Naive thymus-derived CD4-positive, alpha-beta T cell (primary cell): ENCODE results near the gene APLP1. TPM values are rescaled to one million over a fixed set of nuclear protein-coding genes. Genes with fewer than 3 reads are reported as not detected.

Source experiments
- ATAC-seq: fragments of 150-1000 bp; cut with Tn5 transposase; 2 replicates; pipeline ENCODE4 v1.10.0; 2021; ENCODE audit warnings: mild to moderate bottlenecking, moderate library complexity
- CTCF ChIA-PET: fragments of 350-600 bp; sonication (Branson Sonifier 250); formaldehyde crosslinking; loops from one replicate; lab custom pipeline; 2021; ENCODE audit warnings: antibody characterized with exemption; lab: Charles Lee
- POLR2A ChIA-PET: fragments of 350-600 bp; sonication (Branson Sonifier 250); formaldehyde crosslinking; loops from one replicate; lab custom pipeline; 2021; ENCODE audit warnings: antibody characterized with exemption, inconsistent platforms; lab: Charles Lee
- DNase-seq, 9 donors: peaks; one replicate each; pipeline versions ENCODE4 v3.0.0 to v3.0.0-alpha.2; 2020 to 2022; ENCODE audit warnings: mixed read lengths in 1 of 9
- H3K27ac ChIP-seq: one replicate; pipeline ENCODE4 v1.7.0; 2013; ENCODE audit warnings: mild to moderate bottlenecking, low read depth, low read length, moderate library complexity
- H3K27me3 ChIP-seq, 2 donors: one replicate each; pipeline ENCODE4 v1.7.0; 2013; ENCODE audit warnings: low read length in 2 of 2, mild to moderate bottlenecking in 2 of 2, moderate library complexity in 2 of 2; ENCODE audit not compliant: control insufficient read depth in 2 of 2, insufficient read depth in 2 of 2
- H3K36me3 ChIP-seq, 3 experiments: 1 replicate in 2 of 3; 2 replicates in 1 of 3; pipeline ENCODE4 v1.7.0; 2013; ENCODE audit warnings: low read length in 3 of 3, mild to moderate bottlenecking in 3 of 3, moderate library complexity in 1 of 3; ENCODE audit not compliant: insufficient read depth in 3 of 3, control insufficient read depth in 2 of 3
- H3K4me1 ChIP-seq, 2 donors: one replicate each; pipeline ENCODE4 v1.7.0; 2013; ENCODE audit warnings: low read length in 2 of 2, mild to moderate bottlenecking in 2 of 2, moderate library complexity in 1 of 2; ENCODE audit not compliant: control insufficient read depth in 2 of 2, insufficient read depth in 2 of 2
- H3K4me3 ChIP-seq: 2 replicates; pipeline ENCODE4 v1.7.0; 2013; ENCODE audit warnings: mild to moderate bottlenecking, low read length
- H3K9me3 ChIP-seq, 3 experiments: 1 replicate in 2 of 3; 2 replicates in 1 of 3; pipeline ENCODE4 v1.7.0; 2013; ENCODE audit warnings: low read length in 3 of 3; ENCODE audit not compliant: control insufficient read depth in 2 of 3
- H3K27ac Mint-ChIP-seq, 9 donors: one replicate each; pipeline ENCODE4 v1.8.0; 2020 to 2022; ENCODE audit warnings: mixed read lengths in 9 of 9, mild to moderate bottlenecking in 8 of 9, moderate library complexity in 5 of 9, inconsistent platforms in 2 of 9
- H3K27me3 Mint-ChIP-seq, 5 donors: one replicate each; pipeline ENCODE4 v1.8.0; 2021 to 2022; ENCODE audit warnings: mixed read lengths in 5 of 5, mild to moderate bottlenecking in 1 of 5
- H3K36me3 Mint-ChIP-seq, 5 donors: one replicate each; pipeline ENCODE4 v1.8.0; 2020 to 2022; ENCODE audit warnings: mixed read lengths in 5 of 5, mild to moderate bottlenecking in 3 of 5, inconsistent platforms in 1 of 5
- H3K4me1 Mint-ChIP-seq, 7 donors: one replicate each; pipeline ENCODE4 v1.8.0; 2020 to 2022; ENCODE audit warnings: mixed read lengths in 7 of 7, mild to moderate bottlenecking in 3 of 7, inconsistent platforms in 1 of 7
- H3K4me3 Mint-ChIP-seq, 10 donors: one replicate each; pipeline ENCODE4 v1.8.0; 2020 to 2022; ENCODE audit warnings: mild to moderate bottlenecking in 10 of 10, mixed read lengths in 10 of 10, moderate library complexity in 6 of 10, inconsistent platforms in 2 of 10
- H3K9me3 Mint-ChIP-seq, 11 donors: one replicate each; pipeline ENCODE4 v1.8.0; 2020 to 2022; ENCODE audit warnings: mixed read lengths in 11 of 11, mild to moderate bottlenecking in 4 of 11, inconsistent platforms in 1 of 11, moderate library complexity in 1 of 11
- intact Hi-C, 2 donors: fragments of 100-400 bp; cut with micrococcal nuclease; formaldehyde crosslinking; loops; one replicate each; pipeline ENCODE4 v1.15.1; 2023
- polyA plus RNA-seq, 2 donors: library from polyadenylated mRNA; unstranded; fragments of 300-500 nt; fragmentation: Illumina TruSeq; gene quantifications; one replicate each; pipeline ENCODE4 v1.2.3, GENCODE V29; 2021
- total RNA-seq, 6 experiments: library from RNA in 5 of 6; stranded (reverse) in 5 of 6; gene quantifications; 1 replicate in 5 of 6; 2 replicates in 1 of 6; pipeline ENCODE4 v1.2.3 and lab custom pipeline; 2021 to 2026

The APLP1 gene
- total and polyA plus RNA-seq, 7 experiments from 2014 or later: 2.4 TPM; not detected in 6

- Histone ChIP-seq H3K27ac (no peak overlapping the region), H3K9me3 (no peaks in the 10 kb centered on the region), H3K27me3 (peaks cover 0 to 9% of the 10 kb centered on the region in 2 donors), H3K4me1 (peaks cover 3 to 5% of the 10 kb centered on the region in 2 donors), H3K36me3 (no peaks in the 10 kb centered on the region), H3K4me3 (no peak overlapping the region)
- Mint-ChIP-seq H3K27ac (no peak overlapping the region), H3K4me1 (peaks cover 0 to 18% (median 8%) of the 10 kb centered on the region in 7 donors), H3K36me3 (peaks cover 0 to 4% (median 0%) of the 10 kb centered on the region in 5 donors), H3K4me3 (no peak overlapping the region), H3K27me3 (peaks cover 38 to 76% (median 49%) of the 10 kb centered on the region in 5 donors), H3K9me3 (no peaks in the 10 kb centered on the region)
- intact Hi-C loops: no loop called here
- POLR2A ChIA-PET: no interaction called here
- DNase-seq: no peak
- no peak for ATAC-seq
- CTCF ChIA-PET: no interaction called here
Observed at GRCh38 chr19:35859414-35859813, 9.0 kb upstream of the APLP1 start.

DNA sequence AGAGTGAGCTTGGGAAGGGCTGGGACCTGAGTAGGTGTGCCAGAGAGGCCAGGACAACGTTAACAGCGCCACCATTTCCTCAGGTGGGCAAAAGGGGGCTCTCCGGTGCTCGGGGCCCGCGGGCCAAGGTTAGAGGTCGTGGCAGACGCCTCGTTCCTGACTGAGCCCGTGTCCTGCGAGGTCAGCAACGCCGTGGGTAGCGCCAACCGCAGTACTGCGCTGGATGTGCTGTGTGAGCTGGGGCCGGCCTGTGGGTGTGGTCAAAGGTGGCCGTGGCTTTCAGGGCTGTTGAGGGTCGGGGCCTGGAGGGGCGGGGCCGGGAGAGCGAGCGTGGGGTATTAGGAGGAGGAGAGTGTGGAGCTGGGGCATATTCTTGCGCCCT lies 7.9 kb upstream of the APLP1 start:
- H3K4me1 ChIP-seq: peaks cover 3 to 5% of the 10 kb centered on the region in 2 donors
- Mint-ChIP-seq H3K9me3 (peaks cover 0 to 1% (median 0%) of the 10 kb centered on the region in 11 donors), H3K36me3 (peaks cover 0 to 3% (median 0%) of the 10 kb centered on the region in 5 donors), H3K4me3 (no peak overlapping the region), H3K27ac (no peak overlapping the region), H3K27me3 (peaks cover 30 to 73% (median 47%) of the 10 kb centered on the region in 5 donors), H3K4me1 (peaks cover 0 to 18% (median 8%) of the 10 kb centered on the region in 7 donors)
- H3K9me3 ChIP-seq: no peaks in the 10 kb centered on the region
- H3K27ac ChIP-seq: no peak overlapping the region
- ChIA-PET POLR2A (no interaction called here), CTCF (no interaction called here)
- ATAC-seq (no peak), DNase-seq (no peak)
- H3K27me3 ChIP-seq: peaks cover 0 to 6% of the 10 kb centered on the region in 2 donors
- H3K4me3 ChIP-seq: no peak overlapping the region
- intact Hi-C loops: no loop called here
- no peaks in the 10 kb centered on the region for H3K36me3 ChIP-seq

DNA sequence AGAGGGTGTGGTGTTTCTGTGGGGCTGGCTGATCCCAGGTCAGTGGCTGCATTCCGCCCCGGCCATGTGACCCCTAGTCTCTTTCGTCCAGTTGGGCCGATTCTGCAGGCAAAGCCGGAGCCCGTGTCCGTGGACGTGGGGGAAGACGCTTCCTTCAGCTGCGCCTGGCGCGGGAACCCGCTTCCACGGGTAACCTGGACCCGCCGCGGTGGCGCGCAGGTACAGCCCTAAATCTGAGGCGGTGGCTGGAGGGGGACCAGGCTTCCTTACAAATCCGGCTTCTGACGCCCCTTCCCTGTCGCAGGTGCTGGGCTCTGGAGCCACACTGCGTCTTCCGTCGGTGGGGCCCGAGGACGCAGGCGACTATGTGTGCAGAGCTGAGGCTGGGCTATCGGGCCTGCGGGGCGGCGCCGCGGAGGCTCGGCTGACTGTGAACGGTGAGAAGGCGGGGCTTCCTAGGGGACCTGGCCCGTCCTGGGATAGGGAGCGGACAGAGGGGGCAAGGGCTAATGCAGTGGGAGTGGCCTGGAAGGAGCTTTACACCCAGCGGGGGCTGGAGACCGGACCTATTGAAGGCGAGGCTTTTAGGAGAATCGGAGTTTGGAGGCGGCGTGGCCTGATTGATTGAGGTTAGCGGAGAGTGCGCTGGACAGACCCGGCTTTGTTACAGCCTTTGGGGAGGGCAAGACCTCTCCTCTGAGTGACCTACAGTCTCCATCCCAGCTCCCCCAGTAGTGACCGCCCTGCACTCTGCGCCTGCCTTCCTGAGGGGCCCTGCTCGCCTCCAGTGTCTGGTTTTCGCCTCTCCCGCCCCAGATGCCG lies 7.3 kb upstream of the APLP1 start:
- peak overlapping the region in 1 of 10 donors; percentile 35 for H3K4me3 Mint-ChIP-seq
- ATAC-seq: no peak
- ChIA-PET POLR2A (no interaction called here), CTCF (no interaction called here)
- peaks cover 0 to 4% (median 0%) of the 10 kb centered on the region in 11 donors for H3K9me3 Mint-ChIP-seq
- Histone ChIP-seq H3K9me3 (no peaks in the 10 kb centered on the region), H3K4me1 (peaks cover under 1 to 2% of the 10 kb centered on the region in 2 donors), H3K36me3 (no peaks in the 10 kb centered on the region), H3K4me3 (no peak overlapping the region), H3K27ac (no peak overlapping the region), H3K27me3 (peaks cover 0 to 4% of the 10 kb centered on the region in 2 donors)
- H3K36me3 Mint-ChIP-seq: peaks cover 0 to 8% (median 0%) of the 10 kb centered on the region in 5 donors
- no peak overlapping the region for H3K27ac Mint-ChIP-seq
- intact Hi-C loops: no loop called here
- H3K4me1 Mint-ChIP-seq: peaks cover 0 to 15% (median 8%) of the 10 kb centered on the region in 7 donors
- no peak for DNase-seq
- peaks cover 30 to 75% (median 50%) of the 10 kb centered on the region in 5 donors for H3K27me3 Mint-ChIP-seq

- ChIA-PET POLR2A (no interaction called here), CTCF (no interaction called here)
- ATAC-seq (no peak), DNase-seq (no peak)
- Histone ChIP-seq H3K27ac (no peak overlapping the region), H3K27me3 (peaks cover 0 to 2% of the 10 kb centered on the region in 2 donors), H3K4me1 (no peaks in the 10 kb centered on the region), H3K4me3 (no peak overlapping the region), H3K36me3 (no peaks in the 10 kb centered on the region), H3K9me3 (no peaks in the 10 kb centered on the region)
- H3K4me1 Mint-ChIP-seq: peaks cover 0 to 15% (median 8%) of the 10 kb centered on the region in 7 donors
- peaks cover 0 to 8% (median 0%) of the 10 kb centered on the region in 5 donors for H3K36me3 Mint-ChIP-seq
- H3K9me3 Mint-ChIP-seq: peaks cover 0 to 4% (median 0%) of the 10 kb centered on the region in 11 donors
- intact Hi-C loops: no loop called here
- H3K27me3 Mint-ChIP-seq: peaks cover 36 to 81% (median 51%) of the 10 kb centered on the region in 5 donors
- peak overlapping the region in 1 of 10 donors; percentile 35 for H3K4me3 Mint-ChIP-seq
- no peak overlapping the region for H3K27ac Mint-ChIP-seq
Observed at GRCh38 chr19:35861640-35862160, 6.7 kb upstream of the APLP1 start.

DNA sequence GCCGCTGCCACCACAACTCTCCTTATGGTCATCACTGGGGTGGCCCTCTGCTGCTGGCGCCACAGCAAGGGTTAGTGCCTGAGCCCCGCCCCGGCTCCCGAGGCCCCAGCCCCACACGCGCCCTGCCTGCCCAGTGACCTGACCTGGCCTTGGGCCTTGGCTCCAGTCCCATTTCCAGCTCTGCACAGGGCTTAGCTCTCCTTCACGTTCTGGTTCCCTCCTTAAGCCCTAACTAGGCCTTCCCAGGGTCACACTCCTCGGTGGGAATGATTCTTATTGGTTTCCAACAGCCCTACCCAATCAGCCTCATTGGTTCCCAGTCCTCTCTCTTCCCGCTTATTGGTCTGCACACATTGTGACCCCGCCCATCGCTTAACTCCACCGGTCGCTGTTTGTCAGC lies 5.8 kb upstream of the APLP1 start:
- Mint-ChIP-seq H3K27me3 (peaks cover 39 to 80% (median 48%) of the 10 kb centered on the region in 5 donors), H3K27ac (no peak overlapping the region), H3K4me3 (no peak overlapping the region), H3K9me3 (peaks cover 0 to 4% (median 0%) of the 10 kb centered on the region in 11 donors), H3K4me1 (peaks cover 0 to 7% (median 4%) of the 10 kb centered on the region in 7 donors), H3K36me3 (peaks cover 0 to 8% (median 0%) of the 10 kb centered on the region in 5 donors)
- Histone ChIP-seq H3K27me3 (peaks cover 0 to 2% of the 10 kb centered on the region in 2 donors), H3K9me3 (no peaks in the 10 kb centered on the region), H3K4me3 (no peak overlapping the region), H3K27ac (no peak overlapping the region), H3K36me3 (no peaks in the 10 kb centered on the region), H3K4me1 (no peaks in the 10 kb centered on the region)
- ChIA-PET CTCF (interaction anchor here (0.6 kb wide), 1 partner anchor 20 kb away, joined by 3 read pairs; no protein-coding TSS in a partner anchor), POLR2A (no interaction called here)
- ATAC-seq (no peak), DNase-seq (no peak)
- intact Hi-C loops: no loop called here

DNA sequence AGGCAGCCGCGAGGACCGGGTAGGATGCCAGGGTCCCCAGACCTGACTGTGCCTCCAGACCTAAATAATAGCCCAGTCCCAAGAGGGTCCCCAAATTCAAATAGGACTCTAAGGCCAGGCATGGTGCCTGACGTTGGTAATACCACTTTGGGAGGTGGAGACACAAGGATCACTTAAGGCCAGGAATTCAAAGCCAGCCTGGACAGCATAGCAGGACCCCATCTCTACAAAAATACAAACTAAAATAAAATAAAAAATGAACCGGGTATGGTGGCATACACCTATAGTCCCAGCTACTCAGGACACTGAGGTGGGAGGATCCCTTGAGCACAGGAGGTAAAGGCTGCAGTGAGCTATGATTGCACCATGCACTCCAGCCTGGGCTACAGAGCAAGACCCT lies 5.4 kb upstream of the APLP1 start:
- peaks cover 0 to 8% (median 0%) of the 10 kb centered on the region in 5 donors for H3K36me3 Mint-ChIP-seq
- peaks cover 0 to 4% (median 0%) of the 10 kb centered on the region in 11 donors for H3K9me3 Mint-ChIP-seq
- no peak overlapping the region for H3K27ac Mint-ChIP-seq

More for the DNA sequence above, 5.4 kb upstream of the APLP1 start:
- H3K4me1 Mint-ChIP-seq: peaks cover 0 to 11% (median 5%) of the 10 kb centered on the region in 7 donors
- intact Hi-C loops: no loop called here
- peaks cover 44 to 80% (median 49%) of the 10 kb centered on the region in 5 donors for H3K27me3 Mint-ChIP-seq
- no peaks in the 10 kb centered on the region for H3K36me3 ChIP-seq
- H3K4me1 ChIP-seq: no peaks in the 10 kb centered on the region
- ATAC-seq (no peak), DNase-seq (no peak)
- CTCF ChIA-PET: interaction anchor here (0.6 kb wide), 1 partner anchor 19 kb away, joined by 3 read pairs; no protein-coding TSS in a partner anchor
- no peak overlapping the region for H3K4me3 Mint-ChIP-seq
- H3K9me3 ChIP-seq: no peaks in the 10 kb centered on the region
- POLR2A ChIA-PET: no interaction called here
- no peak overlapping the region for H3K4me3 ChIP-seq
- peaks cover 2 to 3% of the 10 kb centered on the region in 2 donors for H3K27me3 ChIP-seq
- no peak overlapping the region for H3K27ac ChIP-seq
